PC-3 (cell line): ENCODE results near the gene KDSR. TPM values are rescaled to one million over a fixed set of nuclear protein-coding genes. Genes with fewer than 3 reads are reported as not detected.

Source experiments
- ATAC-seq: fragments of 200-7000 bp; cut with Tn5 transposase; 2 replicates; pipeline ENCODE4 v1.9.1; 2020; ENCODE audit warnings: mild to moderate bottlenecking, moderate library complexity
- Bru-seq: library from RNA; stranded (reverse); fragments of 400-500 nt; gene quantifications from one replicate; lab custom pipeline; 2021; lab: Mats Ljungman, UMichigan
- BruChase-seq, 2 experiments: library from RNA; stranded (reverse); fragments of 400-500 nt; gene quantifications; one replicate each; lab custom pipeline; 2021; lab: Mats Ljungman, UMichigan
- BruUV-seq: library from RNA; stranded (reverse); fragments of 400-500 nt; replicated peaks from 2 replicates; lab custom pipeline; 2021; lab: Mats Ljungman, UMichigan
- CTCF ChIA-PET: fragments of 300-600 bp; sonication (Branson Sonifier 250); formaldehyde crosslinking; loops from one replicate; lab custom pipeline; 2022; ENCODE audit warnings: antibody characterized with exemption; lab: Charles Lee
- POLR2A ChIA-PET: fragments of 300-600 bp; sonication (Branson Sonifier 250); formaldehyde crosslinking; loops from one replicate; lab custom pipeline; 2022; ENCODE audit warnings: antibody characterized with exemption; ENCODE audit not compliant: unreplicated experiment; lab: Charles Lee
- DNase-seq: peaks from one replicate; pipeline ENCODE4 v3.0.0-alpha.2; 2015
- H2AFZ ChIP-seq: fragments of 300-600 bp; sonication (generic); 2 replicates; pipeline ENCODE4 v1.6.0; 2016; ENCODE audit warnings: antibody characterized with exemption, low read length
- H3F3A ChIP-seq: fragments of 300-600 bp; sonication (generic); one replicate; pipeline ENCODE4 v1.6.0; 2017; ENCODE audit warnings: antibody characterized with exemption, low read length, control low read depth, mild to moderate bottlenecking; ENCODE audit not compliant: unreplicated experiment
- H3K27ac ChIP-seq: fragments of 300-600 bp; sonication (generic); 2 replicates; pipeline ENCODE4 v1.5.1; 2016; ENCODE audit warnings: mild to moderate bottlenecking, low read length
- H3K27me3 ChIP-seq: fragments of 300-600 bp; sonication (generic); 2 replicates; pipeline ENCODE4 v1.6.1; 2016; ENCODE audit warnings: low read length, mixed read lengths
- H3K36me3 ChIP-seq: fragments of 300-600 bp; sonication (generic); 2 replicates; pipeline ENCODE4 v1.6.1; 2016; ENCODE audit warnings: low read depth, mixed run types, low read length, mixed read lengths
- H3K4me1 ChIP-seq: fragments of 300-600 bp; sonication (generic); 2 replicates; pipeline ENCODE4 v1.5.1; 2016; ENCODE audit warnings: low read length; ENCODE audit not compliant: insufficient read depth
- H3K4me2 ChIP-seq: fragments of 300-600 bp; sonication (generic); 2 replicates; pipeline ENCODE4 v1.6.0; 2016; ENCODE audit warnings: low read length
- H3K4me3 ChIP-seq: fragments of 300-600 bp; sonication (generic); 2 replicates; pipeline ENCODE4 v1.5.1; 2016; ENCODE audit warnings: mild to moderate bottlenecking, low read length, mixed read lengths
- H3K79me2 ChIP-seq: fragments of 300-600 bp; sonication (generic); 2 replicates; pipeline ENCODE4 v1.6.1; 2017; ENCODE audit warnings: low read length, mixed read lengths
- H3K9ac ChIP-seq: fragments of 300-600 bp; sonication (generic); 2 replicates; pipeline ENCODE4 v1.6.0; 2016; ENCODE audit warnings: mild to moderate bottlenecking, low read length
- H3K9me2 ChIP-seq: fragments of 300-600 bp; sonication (generic); replicated peaks from 2 replicates; pipeline ENCODE4 v1.6.1; 2016; ENCODE audit warnings: mixed run types, low read length, mixed read lengths
- H3K9me3 ChIP-seq: fragments of 300-600 bp; sonication (generic); 2 replicates; pipeline ENCODE4 v1.6.1; 2016; ENCODE audit warnings: low read length, mixed read lengths
- H4K20me1 ChIP-seq: fragments of 300-600 bp; sonication (generic); 2 replicates; pipeline ENCODE4 v1.6.1; 2016; ENCODE audit warnings: low read length, mixed read lengths
- CTCF ChIP-seq: fragments of 300-600 bp; sonication (generic); conservative IDR thresholded peaks from 2 replicates; pipeline ENCODE4 v1.5.1; 2017; ENCODE audit warnings: antibody characterized with exemption, low read depth, mild to moderate bottlenecking, low read length
- EZH2 ChIP-seq: fragments of 300-600 bp; sonication (generic); IDR thresholded peaks from one replicate; pipeline ENCODE4 v1.6.1; 2017; ENCODE audit warnings: antibody characterized with exemption, mild to moderate bottlenecking, low read length; ENCODE audit not compliant: unreplicated experiment
- EZH2phosphoT487 ChIP-seq: fragments of 300-600 bp; sonication (generic); IDR thresholded peaks from 2 replicates; pipeline ENCODE4 v1.6.1; 2018; ENCODE audit warnings: mild to moderate bottlenecking, antibody characterized with exemption, low read length, borderline replicate concordance
- intact Hi-C: fragments of 100-400 bp; cut with micrococcal nuclease; formaldehyde crosslinking; loops from 2 replicates; pipeline ENCODE4 v1.9.0; 2023
- long read RNA-seq: library from polyadenylated mRNA; unstranded; transcript quantifications from one replicate; pipeline ENCODE4 v2.0.0, GENCODE V29; 2021; ENCODE audit not compliant: unreplicated experiment
- total RNA-seq: library from RNA; depleted of rRNA; stranded (reverse); fragments of >200 nt; gene quantifications from 2 replicates; pipeline ENCODE4 v1.2.3, GENCODE V29; 2014; rRNA removed

The KDSR gene
- total RNA-seq, result 15.8 and 16.1 TPM in 2 replicates
- percentile 80 among the genes with signal in this experiment for Bru-seq, nascent RNA
- percentile 83 among the genes with signal in this experiment for BruChase-seq, experiment 1, labeled RNA remaining after a 6-hour chase
- BruChase-seq, experiment 2, labeled RNA remaining after a 2-hour chase, result percentile 86 among the genes with signal in this experiment
- long read RNA-seq, full-length matches to known transcripts, result 112 of 174 reads
- long read RNA-seq, partial matches to known transcripts, result 5 of 174 reads
- long read RNA-seq, other reads (novel, unspliced or antisense), result 57 of 174 reads

- intact Hi-C loops, result loop anchor here (1.0 to 5.0 kb wide), 3 partner anchors 55 to 140 kb away; partner anchors contain the start of gene VPS4B
- H3K79me2 ChIP-seq, result peaks cover 35% of the 10 kb centered on the region
- ATAC-seq (peak; percentile 88), DNase-seq (peak; percentile 97)
- peaks cover 15% of the 10 kb centered on the region; the same call in 1 of the 2 replicates for H4K20me1 ChIP-seq
- CTCF ChIA-PET, result interaction anchor here (0.6 kb wide), 1 partner anchor 76 kb away, joined by 5 read pairs; no protein-coding TSS in a partner anchor
- H3K27ac ChIP-seq, result peak within 1 kb of the TSS; percentile 68
- H3K27me3 ChIP-seq, result no peaks in the 10 kb centered on the region
- POLR2A ChIA-PET, result interaction anchor here (0.6 kb wide), 2 partner anchors 47 to 85 kb away, joined by 3 to 4 read pairs; no protein-coding TSS in a partner anchor
- no peaks in the 10 kb centered on the region for H3F3A ChIP-seq
- peaks cover 2% of the 10 kb centered on the region; the same call in 1 of the 2 replicates for H3K36me3 ChIP-seq
- H3K9ac ChIP-seq, result peak within 1 kb of the TSS; percentile 88
- no TSS peak for BruUV-seq
- peaks cover 6% of the 10 kb centered on the region for H3K4me1 ChIP-seq
- peak within 1 kb of the TSS; percentile 85 for H3K4me3 ChIP-seq
- no peaks in the 10 kb centered on the region for H3K9me2 ChIP-seq
- TF ChIP-seq EZH2 (no peak), EZH2phosphoT487 (no peak), CTCF (no peak)
- H3K9me3 ChIP-seq, result no peaks in the 10 kb centered on the region
- H3K4me2 ChIP-seq, result peak within 1 kb of the TSS; percentile 92
- H2AFZ ChIP-seq, result peak within 1 kb of the TSS; percentile 91
Measured at GRCh38 chr18:63367053-63367953, at the start of gene KDSR. KDSR (minus strand) TSS chr18:63367206; CDS start chr18:63367118, 88 bp downstream.

GRCh38 chr18:63412953-63413352, 45.9 kb upstream of the KDSR start:
- Histone ChIP-seq H3K4me1 (peaks cover 49% of the 10 kb centered on the region), H3K27me3 (no peaks in the 10 kb centered on the region), H3K9ac (no peak overlapping the region), H4K20me1 (no peaks in the 10 kb centered on the region), H3K79me2 (peaks cover 84% of the 10 kb centered on the region), H3K27ac (no peak overlapping the region), H3K9me3 (no peaks in the 10 kb centered on the region), H3F3A (peaks cover 19% of the 10 kb centered on the region), H3K4me2 (no peak overlapping the region), H3K9me2 (no peaks in the 10 kb centered on the region), H2AFZ (no peak overlapping the region), H3K4me3 (no peak overlapping the region), H3K36me3 (peaks cover 32% of the 10 kb centered on the region)
- TF ChIP-seq CTCF, result no peak
- no peak for TF ChIP-seq EZH2phosphoT487
- no peak for TF ChIP-seq EZH2
- intact Hi-C loops, result no loop called here
- ChIA-PET POLR2A (no interaction called here), CTCF (no interaction called here)
- peak; percentile 39 for DNase-seq
- ATAC-seq, result peak; percentile 5; the same call in 1 of the 2 replicates
- no TSS peak for BruUV-seq
